Activated CD4-positive, alpha-beta T cell treated with anti-CD3 and anti-CD28 coated beads, Interleukin-2, amount 10 ng/mL, durations not matched to agents 7 days and 5 days (primary cell): ENCODE results near the gene UPF2. TPM values are rescaled to one million over a fixed set of nuclear protein-coding genes. Genes with fewer than 3 reads are reported as not detected.

Experiments used
- CTCF ChIA-PET: fragments of 350-600 bp; sonication (Branson Sonifier 250); formaldehyde crosslinking; loops from one replicate; lab custom pipeline; 2021; ENCODE audit warnings: antibody characterized with exemption; lab: Charles Lee
- POLR2A ChIA-PET: fragments of 350-600 bp; sonication (Branson Sonifier 250); formaldehyde crosslinking; loops from one replicate; lab custom pipeline; 2021; ENCODE audit warnings: antibody characterized with exemption; lab: Charles Lee
- DNase-seq: peaks from one replicate; pipeline ENCODE4 v3.0.0-alpha.2; 2020
- H3K27ac Mint-ChIP-seq: one replicate; pipeline ENCODE4 v1.8.0; 2021; ENCODE audit warnings: mild to moderate bottlenecking, moderate library complexity, mixed read lengths
- H3K27me3 Mint-ChIP-seq: one replicate; pipeline ENCODE4 v1.8.0; 2021; ENCODE audit warnings: mixed read lengths
- H3K36me3 Mint-ChIP-seq: one replicate; pipeline ENCODE4 v1.8.0; 2021; ENCODE audit warnings: low read depth, mixed read lengths
- H3K4me1 Mint-ChIP-seq: one replicate; pipeline ENCODE4 v1.8.0; 2021; ENCODE audit warnings: mixed read lengths
- H3K4me3 Mint-ChIP-seq: one replicate; pipeline ENCODE4 v1.8.0; 2021; ENCODE audit warnings: mild to moderate bottlenecking, moderate library complexity, mixed read lengths
- H3K9me3 Mint-ChIP-seq: one replicate; pipeline ENCODE4 v1.8.0; 2021; ENCODE audit warnings: mixed read lengths
- total RNA-seq, 2 experiments: library from RNA; stranded (reverse); gene quantifications; one replicate each; pipeline ENCODE4 v1.2.3, GENCODE V29; 2021

Gene UPF2
- total RNA-seq, 2 experiments from 2014 or later = 31.3 to 39.2 TPM

DNA sequence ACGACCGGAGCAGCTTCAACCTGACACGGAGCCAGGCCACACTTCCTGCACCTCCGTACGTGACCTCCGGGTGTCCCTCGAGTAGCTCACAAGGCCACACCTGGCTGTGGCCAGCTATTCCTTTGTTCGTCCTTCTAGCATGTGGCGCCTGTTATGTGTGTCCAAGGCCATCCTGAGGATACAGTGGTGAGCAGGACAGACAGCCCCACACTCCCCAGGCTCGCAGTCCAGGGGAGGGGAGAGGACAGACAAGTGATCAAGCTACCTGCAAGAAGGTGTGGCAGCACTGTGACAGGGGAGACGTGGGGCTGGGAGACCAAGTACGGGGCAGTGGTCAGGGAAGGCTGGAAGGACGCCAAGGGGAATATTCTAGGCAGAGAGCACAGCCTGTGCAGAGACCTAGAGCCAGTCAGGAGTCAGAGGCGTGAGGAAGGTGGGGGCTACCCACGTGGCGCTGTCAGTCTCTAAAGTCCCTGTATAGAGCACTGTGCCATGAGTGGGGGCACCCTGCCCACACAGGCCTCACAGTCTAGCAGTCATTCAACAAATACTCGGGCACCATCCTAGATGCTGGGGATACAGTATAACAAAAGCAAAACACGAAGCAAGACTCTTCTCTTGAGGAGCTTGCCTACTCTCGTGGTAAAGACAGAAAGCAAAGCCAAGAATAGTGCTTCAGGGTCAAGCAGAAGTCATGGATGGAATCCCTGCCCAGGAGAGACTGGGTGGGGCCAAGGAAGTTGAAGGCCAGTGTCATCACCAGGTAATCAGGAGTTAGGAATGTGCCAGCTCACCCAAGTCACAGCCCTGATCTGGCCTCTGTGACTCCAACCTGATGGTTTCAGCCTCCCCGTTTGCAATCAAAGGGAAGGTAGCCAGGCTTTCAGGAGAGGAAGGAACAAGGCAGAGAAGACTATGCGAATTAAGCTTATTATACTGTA, 160.9 kb downstream of the UPF2 start:
- POLR2A ChIA-PET = no interaction called here

DNA sequence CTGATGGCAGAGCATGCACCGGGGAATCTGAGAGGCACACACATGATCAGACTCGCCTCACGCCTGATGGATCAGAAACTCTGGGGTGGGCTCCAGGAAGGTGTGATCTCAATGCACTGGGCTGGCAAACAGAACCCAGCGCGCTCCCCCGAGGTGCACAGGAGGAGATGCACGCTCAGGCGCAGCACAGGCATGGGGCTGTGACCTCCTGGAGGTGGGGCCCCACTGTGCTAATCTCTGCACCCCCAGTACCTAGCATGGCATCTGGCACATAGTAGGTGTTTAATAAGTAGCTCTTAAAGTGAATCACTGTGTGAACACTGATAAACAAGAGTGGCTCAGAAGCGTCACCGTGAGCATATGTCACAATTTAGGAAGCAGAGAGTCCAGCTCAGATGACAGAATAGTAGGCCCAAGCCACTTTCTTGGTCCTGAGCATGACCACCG, 161.6 kb downstream of the UPF2 start:
- no peaks in the 10 kb centered on the region for H3K27me3 Mint-ChIP-seq
- no peak for DNase-seq
- no peaks in the 10 kb centered on the region for H3K36me3 Mint-ChIP-seq
- H3K4me3 Mint-ChIP-seq = no peak overlapping the region
- peaks cover 5% of the 10 kb centered on the region for H3K4me1 Mint-ChIP-seq
- no peak overlapping the region for H3K27ac Mint-ChIP-seq
- H3K9me3 Mint-ChIP-seq = no peaks in the 10 kb centered on the region
- ChIA-PET CTCF (interaction anchor here (0.5 to 1.2 kb wide), 3 partner anchors 27 to 895 kb away, joined by 3 read pairs; no protein-coding TSS in a partner anchor), POLR2A (no interaction called here)

More for the DNA sequence above, 160.9 kb downstream of the UPF2 start:
- Mint-ChIP-seq H3K4me1 (peaks cover 5% of the 10 kb centered on the region), H3K4me3 (no peak overlapping the region), H3K27me3 (no peaks in the 10 kb centered on the region), H3K36me3 (no peaks in the 10 kb centered on the region), H3K27ac (no peak overlapping the region), H3K9me3 (no peaks in the 10 kb centered on the region)
- no peak for DNase-seq
- CTCF ChIA-PET = interaction anchor here (0.5 to 1.2 kb wide), 3 partner anchors 27 to 895 kb away, joined by 3 read pairs; no protein-coding TSS in a partner anchor

DNA sequence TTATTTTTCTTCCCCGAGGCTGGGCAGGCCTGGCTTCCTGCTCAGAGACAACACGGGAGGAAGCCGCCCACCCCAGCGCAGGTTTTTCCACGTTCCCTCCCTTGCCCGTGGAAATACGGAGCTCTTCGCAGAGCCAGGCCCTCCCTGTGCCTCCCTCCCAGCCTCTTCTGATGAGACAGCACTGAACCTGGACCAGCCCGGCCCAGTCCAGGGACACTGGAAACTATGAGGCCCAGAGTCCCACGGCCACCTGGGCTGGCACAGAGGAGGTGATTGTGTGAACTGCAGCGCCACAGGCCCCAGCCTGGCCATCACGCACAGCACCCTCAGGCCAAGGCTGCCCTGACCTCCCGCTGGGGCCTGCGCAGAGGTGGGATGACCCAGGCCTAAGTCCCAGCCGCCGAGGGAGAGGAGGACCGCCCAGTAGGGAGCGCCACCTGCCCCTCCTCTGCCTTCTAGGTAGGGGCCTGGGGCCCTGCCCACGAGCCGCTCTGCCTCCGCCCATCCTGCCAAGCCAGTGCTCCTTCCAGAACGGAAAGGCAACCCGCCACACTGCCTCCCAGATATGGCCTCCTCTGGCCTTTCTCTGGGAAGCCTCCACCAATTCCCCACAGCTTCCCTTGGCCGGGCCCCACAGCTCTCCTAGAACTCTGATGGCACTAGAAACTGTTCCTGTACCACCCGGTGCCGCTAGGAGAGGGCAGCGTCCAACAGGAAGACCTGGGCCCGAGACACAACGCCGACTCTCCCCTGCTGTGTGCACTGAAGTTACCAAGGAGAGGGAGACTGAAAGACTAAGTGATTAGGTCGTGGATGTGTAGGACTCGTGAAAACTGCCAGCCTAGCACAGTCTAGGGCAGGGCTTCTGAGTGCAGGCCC, 162.2 kb downstream of the UPF2 start:
- Mint-ChIP-seq H3K4me1 (peaks cover 5% of the 10 kb centered on the region), H3K4me3 (no peak overlapping the region), H3K36me3 (no peaks in the 10 kb centered on the region), H3K9me3 (no peaks in the 10 kb centered on the region), H3K27ac (no peak overlapping the region), H3K27me3 (no peaks in the 10 kb centered on the region)
- ChIA-PET POLR2A (no interaction called here), CTCF (interaction anchor here (0.7 to 1.2 kb wide), 2 partner anchors 26 to 68 kb away, joined by 3 read pairs; no protein-coding TSS in a partner anchor)
- no peak for DNase-seq

DNA sequence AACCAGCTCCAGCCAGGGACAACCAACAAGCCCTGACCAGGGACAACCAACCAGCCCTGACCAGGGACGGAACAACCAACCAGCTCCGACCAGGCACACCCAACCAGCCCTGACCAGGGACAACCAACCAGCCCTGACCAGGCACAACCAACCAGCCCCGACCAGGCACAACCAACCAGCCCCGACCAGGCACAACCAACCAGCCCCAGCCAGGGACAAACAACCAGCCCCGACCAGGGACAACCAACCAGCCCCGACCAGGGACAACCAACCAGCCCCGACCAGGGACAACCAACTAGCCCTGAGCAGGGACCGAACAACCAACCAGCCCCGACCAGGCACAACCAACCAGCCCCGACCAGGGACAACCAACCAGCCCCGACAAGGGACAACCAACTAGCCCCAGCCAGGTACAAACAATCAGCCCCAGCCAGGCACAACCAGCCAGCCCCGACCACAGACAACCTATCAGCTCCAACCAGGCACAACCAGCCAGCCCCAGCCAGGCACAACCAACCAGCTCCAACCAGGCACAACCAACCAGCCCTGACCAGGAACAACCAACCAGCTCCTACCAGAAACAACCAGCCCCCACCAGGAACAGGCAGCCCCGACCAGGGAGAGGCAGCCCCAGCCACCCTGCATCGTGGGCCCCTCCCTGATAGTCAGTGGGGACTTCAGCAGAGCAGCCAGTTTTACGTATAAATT, 163.1 kb downstream of the UPF2 start:
- Mint-ChIP-seq H3K4me3 (no peak overlapping the region), H3K27me3 (no peaks in the 10 kb centered on the region), H3K27ac (no peak overlapping the region), H3K4me1 (peaks cover 12% of the 10 kb centered on the region), H3K36me3 (no peaks in the 10 kb centered on the region), H3K9me3 (no peaks in the 10 kb centered on the region)
- POLR2A ChIA-PET = no interaction called here
- CTCF ChIA-PET = interaction anchor here (0.7 to 1.0 kb wide), 3 partner anchors 9 to 97 kb away, joined by 3 read pairs; no protein-coding TSS in a partner anchor
- no peak for DNase-seq

DNA sequence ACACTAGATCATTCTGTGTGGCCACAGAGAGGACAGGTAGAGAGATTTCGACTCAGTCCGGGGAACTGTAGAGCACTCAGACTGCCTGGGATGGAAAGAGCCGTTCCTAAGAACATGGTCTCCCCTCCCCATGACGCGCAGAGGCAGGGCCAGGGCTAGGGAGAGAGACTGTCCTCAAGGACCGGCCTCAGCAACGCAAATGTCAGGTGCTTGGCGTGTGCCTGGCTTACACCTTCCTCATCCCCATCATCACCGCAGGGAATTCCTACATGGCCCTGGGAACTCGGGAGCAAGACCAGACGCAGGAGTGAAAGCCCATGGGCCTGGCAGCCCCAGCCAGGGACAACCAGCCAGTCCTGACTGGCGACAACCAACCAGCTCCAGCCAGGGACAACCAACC, 163.8 kb downstream of the UPF2 start:
- peaks cover 16% of the 10 kb centered on the region for H3K4me1 Mint-ChIP-seq
- no peaks in the 10 kb centered on the region for H3K36me3 Mint-ChIP-seq
- no peak for DNase-seq
- CTCF ChIA-PET = interaction anchor here (0.7 to 1.0 kb wide), 3 partner anchors 10 to 98 kb away, joined by 3 read pairs; no protein-coding TSS in a partner anchor
- no peak overlapping the region for H3K27ac Mint-ChIP-seq
- no peaks in the 10 kb centered on the region for H3K27me3 Mint-ChIP-seq
- POLR2A ChIA-PET = no interaction called here
- H3K9me3 Mint-ChIP-seq = no peaks in the 10 kb centered on the region
- no peak overlapping the region for H3K4me3 Mint-ChIP-seq

DNA sequence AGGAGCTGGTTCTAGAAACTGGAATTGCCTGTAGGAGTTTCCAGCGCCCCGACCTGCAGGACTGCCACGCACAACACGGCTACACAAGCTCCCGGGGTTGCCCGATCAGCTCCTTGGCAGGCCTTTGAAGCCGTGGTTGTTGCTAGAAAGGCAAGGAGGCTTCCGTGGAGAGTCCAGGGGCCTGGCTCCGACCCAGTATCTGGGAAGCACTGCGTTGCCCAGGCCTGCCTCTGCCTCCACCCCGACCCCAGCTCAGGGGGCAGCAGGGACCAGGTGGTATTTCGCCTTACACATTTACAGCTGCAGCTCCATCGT, 165.1 kb downstream of the UPF2 start:
- ChIA-PET POLR2A (no interaction called here), CTCF (interaction anchor here (1.1 to 1.2 kb wide), 2 partner anchors 19 to 57 kb away, joined by 3 to 4 read pairs; no protein-coding TSS in a partner anchor)
- Mint-ChIP-seq H3K36me3 (no peaks in the 10 kb centered on the region), H3K27ac (no peak overlapping the region), H3K4me1 (peaks cover 13% of the 10 kb centered on the region), H3K4me3 (no peak overlapping the region), H3K27me3 (peaks cover 8% of the 10 kb centered on the region), H3K9me3 (no peaks in the 10 kb centered on the region)
- DNase-seq = no peak

DNA sequence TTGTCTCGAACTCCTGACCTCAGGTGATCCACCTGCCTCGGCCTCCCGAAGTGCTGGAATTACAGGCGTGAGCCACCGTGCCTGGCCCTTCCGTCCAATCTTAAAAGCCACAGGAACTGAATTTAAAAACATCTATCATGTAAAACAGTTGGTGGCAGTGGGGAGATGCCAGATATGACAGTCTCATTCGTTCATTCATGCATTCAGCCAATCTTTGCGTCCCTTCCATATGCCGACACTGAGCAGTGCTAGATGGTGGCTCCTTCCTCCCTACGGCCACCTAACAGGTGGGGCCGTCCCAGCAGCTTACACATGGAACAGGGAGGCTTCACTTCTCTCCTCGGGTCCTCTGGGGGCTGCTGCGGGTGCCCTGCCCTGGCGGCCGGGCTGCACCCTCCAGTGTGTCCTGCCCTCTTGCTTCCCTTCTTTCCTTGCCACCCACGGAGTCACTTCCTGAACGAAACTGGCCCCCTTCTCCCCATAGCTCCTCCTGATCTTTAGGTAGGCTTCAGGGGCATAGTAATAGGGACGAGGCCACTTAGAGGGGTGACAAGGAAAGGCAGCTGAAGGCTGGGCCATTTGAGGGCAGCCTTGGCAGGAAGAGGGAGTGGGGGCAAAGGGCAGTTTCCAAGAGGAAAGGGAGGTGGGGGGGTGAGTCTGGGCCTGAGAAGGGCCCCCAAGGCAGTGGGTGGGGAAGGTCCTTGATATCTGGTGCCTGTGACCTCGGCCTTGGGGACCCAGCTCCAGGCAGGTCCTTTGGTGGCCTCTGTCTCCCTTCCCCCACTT, 165.6 kb downstream of the UPF2 start:
- ChIA-PET POLR2A (no interaction called here), CTCF (interaction anchor here (1.1 to 1.2 kb wide), 2 partner anchors 19 to 57 kb away, joined by 3 to 4 read pairs; no protein-coding TSS in a partner anchor)
- H3K4me1 Mint-ChIP-seq = peaks cover 11% of the 10 kb centered on the region
- peaks cover 8% of the 10 kb centered on the region for H3K27me3 Mint-ChIP-seq
- no peak overlapping the region for H3K27ac Mint-ChIP-seq
- no peak for DNase-seq
- H3K4me3 Mint-ChIP-seq = no peak overlapping the region
- no peaks in the 10 kb centered on the region for H3K9me3 Mint-ChIP-seq
- no peaks in the 10 kb centered on the region for H3K36me3 Mint-ChIP-seq

DNA sequence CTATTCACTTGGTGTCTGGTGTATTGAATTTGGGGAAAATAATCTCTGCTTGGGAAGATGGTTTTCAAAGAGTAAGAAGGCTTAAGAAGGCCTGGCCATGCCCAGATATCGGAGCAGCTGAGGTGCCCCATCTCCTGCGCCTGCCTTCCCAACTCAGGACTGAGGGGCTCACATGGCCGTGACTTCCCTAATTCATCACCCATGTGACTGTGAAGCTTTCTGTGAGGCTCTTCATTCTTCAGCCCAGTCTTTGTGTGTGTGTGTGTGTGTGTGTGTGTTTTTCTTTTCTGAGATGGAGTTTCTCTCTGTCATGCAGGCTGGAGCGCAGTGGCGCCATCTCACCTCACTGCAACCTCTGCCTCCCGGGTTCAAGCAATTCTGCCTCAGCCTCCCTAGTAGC, 166.3 kb downstream of the UPF2 start:
- CTCF ChIA-PET = interaction anchor here (1.1 kb wide), 1 partner anchor 56 kb away, joined by 3 read pairs; no protein-coding TSS in a partner anchor

DNA sequence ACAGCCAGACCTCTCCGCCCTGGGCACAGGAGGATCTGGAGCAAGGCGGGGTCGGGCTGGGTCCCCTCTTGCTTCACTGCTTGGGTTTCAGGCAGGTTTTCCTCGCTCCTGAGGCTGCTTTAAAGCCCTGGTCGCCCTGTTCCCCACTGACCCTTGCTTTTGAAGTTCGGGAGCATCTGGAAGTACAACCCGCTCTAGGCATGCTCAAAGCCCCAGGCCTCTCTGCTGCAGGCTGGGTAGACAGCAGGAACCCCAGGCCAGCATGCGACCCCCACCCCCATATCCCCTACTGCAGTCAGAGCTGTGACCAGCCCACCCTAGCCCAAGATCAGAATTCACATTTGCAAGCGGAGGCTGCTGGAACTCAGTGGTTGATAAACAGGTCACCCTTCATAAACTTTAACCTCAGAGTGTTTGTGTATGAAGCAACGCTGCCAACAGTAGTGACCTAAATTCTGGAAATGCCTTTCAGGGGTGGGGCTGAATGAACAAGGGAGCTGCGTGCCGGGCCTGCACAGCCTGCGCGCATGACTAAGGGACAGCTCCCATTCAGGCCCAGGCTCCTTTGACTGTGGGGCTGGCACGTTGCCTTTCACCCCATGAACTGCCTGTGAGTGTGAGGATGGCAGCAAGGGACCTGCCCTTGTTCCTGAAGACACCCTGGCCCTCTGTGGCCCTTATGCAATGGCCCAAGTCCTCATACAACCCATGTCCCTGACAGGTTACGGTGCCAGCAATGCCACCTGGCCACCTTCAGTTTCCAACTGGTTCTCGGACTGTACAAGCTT, 166.9 kb downstream of the UPF2 start:
- H3K9me3 Mint-ChIP-seq = no peaks in the 10 kb centered on the region
- no peak overlapping the region for H3K4me3 Mint-ChIP-seq
- no peak overlapping the region for H3K27ac Mint-ChIP-seq
- H3K36me3 Mint-ChIP-seq = no peaks in the 10 kb centered on the region
- ChIA-PET POLR2A (no interaction called here), CTCF (no interaction called here)
- no peak for DNase-seq
- peaks cover 21% of the 10 kb centered on the region for H3K4me1 Mint-ChIP-seq
- peaks cover 13% of the 10 kb centered on the region for H3K27me3 Mint-ChIP-seq

More for the DNA sequence above, 166.3 kb downstream of the UPF2 start:
- Mint-ChIP-seq H3K36me3 (no peaks in the 10 kb centered on the region), H3K9me3 (no peaks in the 10 kb centered on the region), H3K4me1 (peaks cover 17% of the 10 kb centered on the region), H3K4me3 (no peak overlapping the region), H3K27me3 (peaks cover 10% of the 10 kb centered on the region), H3K27ac (no peak overlapping the region)
- DNase-seq = no peak
- POLR2A ChIA-PET = no interaction called here

DNA sequence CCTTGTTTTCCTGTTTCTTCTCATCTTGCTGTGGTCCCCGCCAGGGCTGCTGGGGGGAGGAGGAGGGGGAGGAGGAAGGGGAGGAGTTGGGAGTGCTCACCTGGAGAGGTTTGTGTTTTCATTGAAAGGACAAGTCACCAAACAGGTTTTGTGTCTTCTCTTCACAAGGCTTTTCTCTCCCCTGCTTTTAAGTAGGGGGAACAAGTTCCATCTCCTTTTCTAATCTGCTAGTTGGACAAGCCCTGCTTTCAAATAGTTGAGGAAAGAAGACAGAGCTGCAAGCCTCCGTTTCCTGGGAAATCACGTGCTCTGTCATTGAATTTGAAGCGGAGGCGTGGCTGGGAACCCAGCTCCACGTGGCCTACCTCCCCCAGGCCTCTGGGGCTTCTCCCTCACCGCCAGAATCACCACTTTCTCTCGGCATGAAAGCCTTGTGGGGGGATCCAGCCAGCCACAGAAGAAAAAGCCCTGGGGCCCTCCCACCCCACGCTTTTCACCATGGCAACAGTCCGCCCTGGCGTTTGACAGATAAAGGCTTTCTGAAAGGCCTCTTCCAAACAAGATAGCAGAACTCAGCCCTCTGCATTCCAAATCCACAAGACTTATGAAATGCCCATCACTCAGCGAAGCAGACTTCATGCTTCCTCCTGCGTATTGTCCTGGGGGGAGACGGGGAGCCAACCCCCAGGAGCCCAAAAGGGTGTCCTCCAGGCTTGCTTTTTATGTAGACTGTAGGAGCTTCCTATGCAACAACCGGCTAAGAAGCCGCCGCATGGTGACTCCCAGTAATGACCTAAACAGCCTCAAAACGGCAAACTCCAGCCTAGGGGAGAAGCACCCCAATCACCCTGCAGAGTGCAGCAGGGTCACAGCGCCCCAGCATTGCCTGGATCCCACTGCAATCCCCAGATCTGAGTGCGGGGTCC, 167.8 kb downstream of the UPF2 start:
- POLR2A ChIA-PET = interaction anchor here (0.6 kb wide), 1 partner anchor 11 kb away, joined by 3 read pairs; no protein-coding TSS in a partner anchor
- H3K4me3 Mint-ChIP-seq = no peak overlapping the region
- peaks cover 22% of the 10 kb centered on the region for H3K4me1 Mint-ChIP-seq
- CTCF ChIA-PET = no interaction called here
- H3K27ac Mint-ChIP-seq = peak overlapping the region; percentile 50
- peak; percentile 34 for DNase-seq
- H3K27me3 Mint-ChIP-seq = peaks cover 13% of the 10 kb centered on the region
- H3K9me3 Mint-ChIP-seq = no peaks in the 10 kb centered on the region
- H3K36me3 Mint-ChIP-seq = no peaks in the 10 kb centered on the region
